Activated CD8-positive, alpha-beta memory T cell treated with anti-CD3 and anti-CD28 coated beads for 4 hours (primary cell): ENCODE measurements around the gene CWC22.
"Not testable (repeated sequence)": the region's sequence is repeated elsewhere in the genome, so short reads cannot be mapped to it uniquely, and the experiment has no call there.

ENCODE experiments used
- DNase-seq, 2 donors: peaks; one replicate each; pipeline ENCODE4 v3.0.0-alpha.2; 2020; ENCODE audit warnings: low read depth in 2 of 2

The CWC22 gene

DNA sequence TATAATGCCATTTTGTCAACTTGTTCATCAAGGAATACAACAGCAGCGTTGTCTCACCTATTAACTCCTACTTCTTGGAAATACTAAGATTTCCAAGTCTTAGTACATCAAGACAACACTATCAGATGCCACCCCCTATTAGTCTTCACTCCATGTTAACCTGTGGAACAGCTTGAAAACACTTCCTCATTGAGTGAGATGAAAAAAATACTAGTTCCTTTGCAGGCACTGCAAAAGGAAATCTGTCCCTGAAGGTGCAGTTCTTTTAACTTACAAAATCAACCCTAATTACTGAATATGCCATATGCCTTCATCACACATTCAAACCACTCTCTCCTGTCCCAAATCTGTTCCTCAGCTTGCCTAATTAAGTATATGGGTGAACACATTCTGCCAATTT lies 4.0 kb downstream of the CWC22 start:
- no peak for DNase-seq

GRCh38 chr2:180002198-180002770 lies 4.8 kb downstream of the CWC22 start:
- no peak for DNase-seq

DNA sequence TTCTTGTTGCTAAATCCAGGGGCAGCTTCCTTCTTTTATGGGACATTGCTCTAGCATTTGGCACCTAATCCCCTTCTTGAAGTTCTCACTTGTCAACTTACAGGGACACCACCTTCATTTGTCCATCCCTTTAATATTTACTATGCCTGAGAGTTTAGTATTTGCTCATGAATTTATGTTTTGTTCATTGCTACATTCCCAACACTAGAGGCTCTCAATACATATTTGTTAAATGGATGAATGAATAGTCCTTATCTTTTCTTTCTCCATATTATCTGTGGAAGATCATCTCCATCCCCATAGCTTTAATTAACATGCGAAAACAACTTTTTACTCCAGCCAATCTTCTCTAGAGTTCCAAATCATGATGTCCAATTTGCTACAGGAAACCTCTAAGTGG lies 5.4 kb downstream of the CWC22 start:
- no peak for DNase-seq

GRCh38 chr2:180000434-180000833 lies 6.7 kb downstream of the CWC22 start:
- no peak for DNase-seq

GRCh38 chr2:179999000-179999399 lies 8.1 kb downstream of the CWC22 start:
- DNase-seq: no peak

GRCh38 chr2:179995741-179996515 lies 11.2 kb downstream of the CWC22 start:
- no peak for DNase-seq

DNA sequence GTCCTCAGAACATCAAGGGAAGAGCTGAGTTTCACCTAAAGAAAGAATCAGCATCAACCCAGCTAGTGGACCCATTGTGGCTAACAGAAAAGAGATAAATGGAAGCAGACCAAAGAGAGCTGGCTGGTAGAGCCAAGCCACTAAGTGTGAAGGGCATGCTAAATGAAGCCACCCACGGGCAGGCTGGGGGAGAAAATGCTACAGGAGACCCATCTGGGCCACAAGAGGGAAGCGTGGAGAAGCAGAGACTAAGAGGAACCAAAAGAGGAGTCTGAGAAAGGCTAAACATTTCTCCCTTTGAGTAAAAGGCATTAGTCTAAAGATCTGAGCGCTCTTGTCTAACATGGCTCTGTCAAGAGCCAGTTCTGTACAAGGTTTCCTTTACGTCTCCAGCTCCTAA lies 15.8 kb downstream of the CWC22 start:
- DNase-seq: no peak

GRCh38 chr2:179990676-179991317 lies 16.3 kb downstream of the CWC22 start:
- DNase-seq: no peak

- no peak for DNase-seq
These were observed 19.2 kb downstream of the CWC22 start for GRCh38 chr2:179987916-179988315.

GRCh38 chr2:179985163-179985820 lies 21.8 kb downstream of the CWC22 start:
- no peak for DNase-seq

DNA sequence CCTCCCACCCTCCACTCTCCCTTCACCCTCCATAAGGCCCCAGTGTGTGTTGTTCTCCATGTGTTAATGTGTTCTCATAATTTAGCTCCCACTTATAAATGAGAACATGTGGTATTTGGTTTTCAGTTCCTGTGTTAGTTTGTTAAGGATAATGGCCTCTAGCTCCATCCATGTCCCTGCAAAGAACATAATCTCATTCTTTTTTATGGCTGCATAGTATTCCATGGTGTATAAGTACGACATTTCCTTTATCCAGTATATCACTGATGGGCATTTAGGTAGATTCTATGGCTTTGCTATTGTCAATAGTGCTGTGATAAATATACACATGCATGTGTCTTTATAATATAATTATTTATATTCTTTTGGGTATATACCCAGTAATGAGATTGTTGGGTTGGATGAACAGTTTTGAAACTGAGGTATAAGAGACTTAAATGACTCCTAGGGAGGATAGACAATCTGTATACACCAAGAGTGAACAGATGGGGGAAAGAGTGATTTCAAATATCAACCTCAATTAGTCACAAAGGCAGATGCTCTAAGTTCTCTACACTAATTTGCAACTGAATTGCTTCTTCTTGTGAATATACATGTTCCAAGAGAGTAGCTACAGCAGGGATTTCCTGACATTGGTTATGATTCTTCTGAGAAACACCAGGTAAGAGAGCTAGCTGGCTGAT lies 23.7 kb downstream of the CWC22 start:
- no peak for DNase-seq

GRCh38 chr2:179981085-179981484 lies 26.0 kb downstream of the CWC22 start:
- no peak for DNase-seq

DNA sequence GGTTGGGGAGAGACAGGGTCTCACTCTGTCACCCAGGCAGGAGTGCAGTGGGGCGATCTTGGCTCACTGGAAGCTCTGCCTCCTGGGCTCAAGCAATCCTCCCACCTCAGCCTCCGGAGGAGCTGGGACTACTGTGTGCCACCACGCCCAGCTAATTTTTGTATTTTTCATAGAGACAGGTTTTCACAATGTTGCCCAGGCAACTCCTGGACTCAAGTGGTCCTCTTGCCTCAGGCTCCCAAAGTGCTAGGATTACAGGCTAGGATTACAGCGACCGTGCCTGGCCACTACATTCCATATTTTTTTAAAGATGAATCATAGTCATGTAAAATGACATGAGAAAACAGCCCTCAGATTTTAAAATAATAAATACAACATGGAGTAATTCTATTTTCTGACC lies 32.3 kb downstream of the CWC22 start:
- DNase-seq: no peak

- DNase-seq: no peak
These were observed 40.2 kb downstream of the CWC22 start for GRCh38 chr2:179966778-179967394.

- no peak for DNase-seq
These were observed 41.5 kb downstream of the CWC22 start for GRCh38 chr2:179965291-179966258.

GRCh38 chr2:179963626-179964025 lies 43.5 kb downstream of the CWC22 start:
- no peak for DNase-seq

DNA sequence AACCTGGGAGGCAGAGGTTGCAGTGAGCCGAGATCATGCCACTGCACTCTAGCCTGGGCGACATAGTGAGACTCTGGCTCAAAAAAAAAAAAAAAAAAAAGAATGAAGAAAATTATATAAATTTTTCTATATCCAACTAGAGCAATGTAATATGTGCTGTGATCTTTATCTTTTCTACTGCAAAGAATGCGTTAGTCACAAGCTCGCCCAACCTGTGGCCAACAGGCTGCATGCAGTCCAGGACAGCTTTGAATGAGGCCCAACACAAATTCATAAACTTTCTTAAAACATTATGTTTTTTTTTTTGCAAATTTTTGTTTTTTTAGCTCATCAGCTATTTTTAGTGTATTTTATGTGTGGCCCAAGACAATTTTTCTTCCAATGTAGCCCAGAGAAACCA lies 48.8 kb downstream of the CWC22 start:
- not testable (repeated sequence) for DNase-seq

DNA sequence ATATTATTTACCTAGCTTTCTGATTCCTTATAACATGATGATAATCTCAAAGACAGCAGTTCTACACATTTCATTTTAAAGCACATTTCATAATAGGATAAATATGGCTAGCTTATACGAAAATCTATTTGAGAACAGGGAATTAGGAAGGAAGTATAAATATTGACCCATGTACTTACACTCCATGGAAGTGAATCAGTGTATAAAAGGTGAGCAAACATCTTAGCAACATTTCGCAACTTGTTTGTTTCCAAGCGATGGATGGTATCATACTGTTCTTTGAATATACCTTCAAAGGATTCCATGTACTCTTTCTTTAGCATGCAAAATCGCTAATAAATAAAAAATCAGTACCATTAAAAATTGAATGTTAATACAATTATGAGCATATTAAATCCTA lies 53.1 kb downstream of the CWC22 start:
- DNase-seq: no peak

DNA sequence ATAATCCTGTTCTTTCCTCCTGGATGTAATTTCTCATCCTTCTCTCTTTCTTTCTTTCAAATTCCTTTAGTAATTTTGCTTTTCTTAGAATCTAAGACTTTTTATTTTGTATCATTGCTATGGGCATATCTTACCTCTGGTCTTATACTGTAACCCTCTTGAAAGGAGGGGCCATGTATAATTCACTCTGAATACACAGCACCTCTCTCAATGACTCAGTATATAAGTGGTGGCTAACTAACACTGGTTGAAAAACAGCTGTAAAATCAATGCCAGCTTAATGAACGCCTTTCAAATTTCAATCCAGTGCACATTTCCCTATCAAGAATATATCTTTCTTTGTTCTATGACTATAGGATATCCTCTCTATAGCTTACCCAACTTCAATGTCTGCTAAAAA lies 53.7 kb downstream of the CWC22 start:
- DNase-seq: no peak

GRCh38 chr2:179952658-179953057 lies 54.4 kb downstream of the CWC22 start:
- no peak for DNase-seq
